ELR (cell line): Measurements from ENCODE around the gene FOCAD.
"Not testable (repeated sequence)": the region's sequence is repeated elsewhere in the genome, so short reads cannot be mapped to it uniquely, and the experiment has no call there.

Experiments
- DNase-seq: peaks from one replicate; pipeline ENCODE4 v3.0.0-alpha.2; 2015; ENCODE audit warnings: low read depth

Gene FOCAD

GRCh38 chr9:20684035-20684874 lies at the start of gene FOCAD:
FOCAD (plus strand) TSS chr9:20684259; CDS start chr9:20715354, 31,095 bp downstream.
- DNase-seq, result peak; percentile 96

- DNase-seq, result no peak
Measured at GRCh38 chr9:20634895-20635294, 49.2 kb upstream of the FOCAD start.

GRCh38 chr9:20636888-20637440 lies 47.1 kb upstream of the FOCAD start:
- peak; percentile 14 for DNase-seq

- DNase-seq, result peak; percentile 56
Measured at GRCh38 chr9:20640331-20641187, 43.5 kb upstream of the FOCAD start.

GRCh38 chr9:20642045-20642444 lies 42.0 kb upstream of the FOCAD start:
- DNase-seq, result no peak

- DNase-seq, result no peak
Measured at GRCh38 chr9:20643660-20644059, 40.4 kb upstream of the FOCAD start.

GRCh38 chr9:20646656-20647055 lies 37.4 kb upstream of the FOCAD start:
- no peak for DNase-seq

- DNase-seq, result peak; percentile 14
Measured at GRCh38 chr9:20649381-20649780, 34.7 kb upstream of the FOCAD start.

GRCh38 chr9:20650313-20650712 lies 33.7 kb upstream of the FOCAD start:
- DNase-seq, result no peak

- DNase-seq, result no peak
Measured at GRCh38 chr9:20650750-20651299, 33.2 kb upstream of the FOCAD start.

GRCh38 chr9:20651939-20652338 lies 32.1 kb upstream of the FOCAD start:
- no peak for DNase-seq

- DNase-seq, result not testable (repeated sequence)
Measured at GRCh38 chr9:20658246-20658667, 25.8 kb upstream of the FOCAD start.

GRCh38 chr9:20658677-20659473 lies 25.2 kb upstream of the FOCAD start:
- DNase-seq, result no peak

GRCh38 chr9:20659474-20659967 lies 24.5 kb upstream of the FOCAD start:
- DNase-seq, result no peak

- no peak for DNase-seq
Measured at GRCh38 chr9:20662156-20662555, 21.9 kb upstream of the FOCAD start.

- no peak for DNase-seq
Measured at GRCh38 chr9:20663133-20663532, 20.9 kb upstream of the FOCAD start.

GRCh38 chr9:20664501-20664900 lies 19.6 kb upstream of the FOCAD start:
- no peak for DNase-seq

- DNase-seq, result no peak
Measured at GRCh38 chr9:20670395-20670794, 13.7 kb upstream of the FOCAD start.

- no peak for DNase-seq
Measured at GRCh38 chr9:20671635-20672034, 12.4 kb upstream of the FOCAD start.

- DNase-seq, result not testable (repeated sequence)
Measured at GRCh38 chr9:20673537-20673936, 10.5 kb upstream of the FOCAD start.

GRCh38 chr9:20681467-20681866 lies 2.6 kb upstream of the FOCAD start:
- DNase-seq, result no peak
